IMR-90 (cell line): Measurements from ENCODE around the gene ALS2. TPM values are rescaled to one million over a fixed set of nuclear protein-coding genes. Genes with fewer than 3 reads are reported as not detected.

Experiments used
- ATAC-seq: fragments of 200-7000 bp; cut with Tn5 transposase; 2 replicates; pipeline ENCODE4 v1.9.1; 2020; ENCODE audit warnings: low read depth, mild to moderate bottlenecking, moderate library complexity
- BruUV-seq: library from RNA; stranded (reverse); fragments of 400-500 nt; replicated peaks from 2 replicates; lab custom pipeline; 2021; lab: Mats Ljungman, UMichigan
- CTCF ChIA-PET: fragments of 300-600 bp; formaldehyde crosslinking; extraction: SDS; loops from one replicate; lab custom pipeline; 2021; ENCODE audit warnings: antibody characterized with exemption; lab: Yijun Ruan, JAX
- POLR2A ChIA-PET: fragments of 300-600 bp; sonication (Branson Sonifier 250); formaldehyde crosslinking; loops from one replicate; lab custom pipeline; 2022; ENCODE audit warnings: antibody characterized with exemption; ENCODE audit not compliant: unreplicated experiment; lab: Charles Lee
- DNase-seq: peaks from one replicate; pipeline ENCODE4 v3.0.0; 2013
- H2AFZ ChIP-seq: replicated peaks from 2 replicates; pipeline ENCODE3; 2013; ENCODE audit warnings: low read length, mild to moderate bottlenecking; ENCODE audit not compliant: poor library complexity
- H2AK5ac ChIP-seq: 2 replicates; pipeline ENCODE4 v1.6.1; 2013; ENCODE audit warnings: low read depth, low read length, inconsistent platforms
- H2AK9ac ChIP-seq: replicated peaks from 2 replicates; pipeline ENCODE3; 2013; ENCODE audit warnings: mild to moderate bottlenecking, low read depth, low read length, moderate library complexity; ENCODE audit not compliant: poor library complexity
- H2BK120ac ChIP-seq: 2 replicates; pipeline ENCODE4 v1.6.1; 2013; ENCODE audit warnings: low read depth, low read length, inconsistent platforms
- H2BK15ac ChIP-seq: 3 replicates; pipeline ENCODE4 v1.6.1; 2013; ENCODE audit warnings: low read depth, low read length, inconsistent platforms
- H2BK20ac ChIP-seq: 2 replicates; pipeline ENCODE4 v1.6.1; 2013; ENCODE audit warnings: low read depth, mild to moderate bottlenecking, inconsistent platforms, low read length, moderate library complexity
- H2BK5ac ChIP-seq: 2 replicates; pipeline ENCODE4 v1.6.1; 2013; ENCODE audit warnings: mild to moderate bottlenecking, low read depth, low read length, inconsistent platforms; ENCODE audit not compliant: poor library complexity, severe bottlenecking
- H3K14ac ChIP-seq: replicated peaks from 2 replicates; pipeline ENCODE4 v1.6.1; 2013; ENCODE audit warnings: low read depth, low read length, inconsistent platforms
- H3K18ac ChIP-seq: 2 replicates; pipeline ENCODE4 v1.6.1; 2013; ENCODE audit warnings: low read depth, low read length, control low read depth
- H3K23ac ChIP-seq: 2 replicates; pipeline ENCODE4 v1.6.1; 2013; ENCODE audit warnings: low read depth, low read length, inconsistent platforms
- H3K27ac ChIP-seq: 2 replicates; pipeline ENCODE4 v1.5.1; 2013; ENCODE audit warnings: mild to moderate bottlenecking, control low read depth, low read length; ENCODE audit not compliant: insufficient read depth
- H3K27me3 ChIP-seq: 2 replicates; pipeline ENCODE4 v1.6.1; 2013; ENCODE audit warnings: low read length; ENCODE audit not compliant: control insufficient read depth, insufficient read depth
- H3K36me3 ChIP-seq: 2 replicates; pipeline ENCODE4 v1.6.1; 2013; ENCODE audit warnings: low read length, mixed read lengths; ENCODE audit not compliant: control insufficient read depth, insufficient read depth
- H3K4ac ChIP-seq: 2 replicates; pipeline ENCODE4 v1.6.1; 2013; ENCODE audit warnings: low read depth, low read length, inconsistent platforms
- H3K4me1 ChIP-seq: 2 replicates; pipeline ENCODE4 v1.6.1; 2013; ENCODE audit warnings: low read length, mixed read lengths; ENCODE audit not compliant: control insufficient read depth, insufficient read depth
- H3K4me2 ChIP-seq: 2 replicates; pipeline ENCODE4 v1.6.1; 2013; ENCODE audit warnings: low read depth, mild to moderate bottlenecking, control low read depth, low read length, moderate library complexity
- H3K4me3 ChIP-seq: 2 replicates; pipeline ENCODE4 v1.5.1; 2013; ENCODE audit warnings: low read depth, mild to moderate bottlenecking, control low read depth, low read length, moderate library complexity; ENCODE audit not compliant: insufficient read depth
- H3K56ac ChIP-seq: 2 replicates; pipeline ENCODE4 v1.6.1; 2013; ENCODE audit warnings: low read length, inconsistent platforms; ENCODE audit not compliant: insufficient read depth; ENCODE audit errors: extremely low read depth
- H3K79me1 ChIP-seq, 2 experiments: 2 replicates each; pipeline ENCODE4 v1.6.1; 2013; ENCODE audit warnings: low read length in 2 of 2, inconsistent platforms in 1 of 2, low read depth in 1 of 2
- H3K9ac ChIP-seq: 2 replicates; pipeline ENCODE4 v1.6.1; 2013; ENCODE audit warnings: low read depth, low read length, control low read depth
- H3K9me1 ChIP-seq: 2 replicates; pipeline ENCODE4 v1.6.1; 2013; ENCODE audit warnings: low read length, inconsistent platforms; ENCODE audit not compliant: insufficient read depth
- H3K9me3 ChIP-seq: 2 replicates; pipeline ENCODE4 v1.6.1; 2013; ENCODE audit warnings: low read length; ENCODE audit not compliant: control insufficient read depth, insufficient read depth
- H4K20me1 ChIP-seq: 2 replicates; pipeline ENCODE4 v1.6.1; 2013; ENCODE audit warnings: low read length, inconsistent platforms; ENCODE audit not compliant: insufficient read depth
- H4K5ac ChIP-seq: 2 replicates; pipeline ENCODE4 v1.6.1; 2013; ENCODE audit warnings: mild to moderate bottlenecking, low read depth, low read length, control low read depth
- H4K8ac ChIP-seq, 2 experiments: 2 replicates each; pipeline ENCODE4 v1.6.1; 2013; ENCODE audit warnings: low read depth in 2 of 2, low read length in 2 of 2, control low read depth in 1 of 2, inconsistent platforms in 1 of 2
- H4K91ac ChIP-seq: 2 replicates; pipeline ENCODE4 v1.6.1; 2013; ENCODE audit warnings: low read depth, low read length, inconsistent platforms; ENCODE audit not compliant: insufficient read depth
- BHLHE40 ChIP-seq: fragments of 150-350 bp; IDR thresholded peaks from 2 replicates; pipeline ENCODE4 v1.6.1; 2016; ENCODE audit warnings: mild to moderate bottlenecking, low read depth, low read length
- CEBPB ChIP-seq: IDR thresholded peaks from 2 replicates; pipeline ENCODE4 v1.6.1; 2012; ENCODE audit warnings: low read depth, low read length, improper control_type of control experiment
- FOS ChIP-seq: fragments of 150-350 bp; IDR thresholded peaks from 2 replicates; pipeline ENCODE4 v1.6.1; 2016; ENCODE audit warnings: low read depth, low read length
- MAFK ChIP-seq: IDR thresholded peaks from 2 replicates; pipeline ENCODE4 v1.6.1; 2012; ENCODE audit warnings: low read depth, low read length, improper control_type of control experiment
- MAZ ChIP-seq: IDR thresholded peaks from 2 replicates; pipeline ENCODE4 v1.6.1; 2012; ENCODE audit warnings: low read depth, mild to moderate bottlenecking, low read length, improper control_type of control experiment, moderate library complexity, borderline replicate concordance
- POLR2A ChIP-seq: IDR thresholded peaks from 2 replicates; pipeline ENCODE4 v1.6.1; 2012; ENCODE audit warnings: mild to moderate bottlenecking, low read depth, low read length
- RCOR1 ChIP-seq: IDR thresholded peaks from 2 replicates; pipeline ENCODE4 v1.6.1; 2012; ENCODE audit warnings: mild to moderate bottlenecking, low read length, improper control_type of control experiment; ENCODE audit not compliant: insufficient replicate concordance
- WGBS, 2 experiments: methylation state at CpG; one replicate each; pipeline versions ENCODE4 v1.1.5 to v1.1.7; 2013; ENCODE audit warnings: missing lambda C conversion rate in 2 of 2; ENCODE audit not compliant: insufficient read length in 1 of 2; ENCODE audit errors: extremely low coverage in 2 of 2; 5-methylcytosine and 5-hydroxymethylcytosine counted together
- dilution Hi-C: fragments of 300-500 bp; cut with HindIII; formaldehyde crosslinking; loops from one replicate; pipeline ENCODE4 v1.14.3; 2018; ENCODE audit warnings: low sequenced_read_pairs; ENCODE audit not compliant: unreplicated experiment
- in situ Hi-C: fragments of 300-500 bp; cut with MboI; formaldehyde crosslinking; loops from 3 replicates; pipeline ENCODE4 v1.14.3; 2019; ENCODE audit warnings: low sequenced_read_pairs, inconsistent platforms, mixed read lengths
- intact Hi-C: fragments of 100-400 bp; cut with micrococcal nuclease; formaldehyde crosslinking; loops from 2 replicates; pipeline ENCODE4 v1.10.0; 2022
- polyA plus RNA-seq, 3 experiments: library from polyadenylated mRNA; depleted of rRNA; stranded (reverse); fragments of >200 nt; gene quantifications; 2 replicates each; pipeline ENCODE4 v1.2.3, GENCODE V29; 2012; ENCODE audit warnings: low replicate concordance in 1 of 3
- total RNA-seq: library from RNA; depleted of rRNA; stranded (reverse); fragments of >200 nt; gene quantifications from 2 replicates; pipeline ENCODE4 v1.2.3, GENCODE V29; 2012

Gene ALS2
- total and polyA plus RNA-seq, 2 of the 4 experiments (the other 2 are of a cell fraction) = 14.4 to 42.3 TPM

DNA sequence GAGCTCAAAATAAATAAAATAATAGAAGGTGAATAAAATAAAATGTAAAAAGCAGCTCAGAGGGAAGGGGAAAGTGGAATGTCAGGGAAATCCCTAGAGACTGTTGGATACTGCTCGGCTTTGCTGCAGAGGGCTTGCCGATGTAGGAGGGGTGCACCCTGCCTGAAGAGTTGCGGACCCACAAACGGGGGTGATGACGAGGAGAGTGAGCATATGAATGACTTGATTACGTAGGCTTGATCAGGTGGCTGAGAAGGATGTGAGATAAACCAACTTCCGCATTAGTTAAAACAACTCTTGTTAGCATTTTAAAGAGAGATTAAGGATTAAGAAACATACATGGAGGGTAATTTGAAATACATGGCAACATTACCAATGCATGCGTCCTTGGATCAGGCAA is 116.4 kb downstream of the ALS2 start:
- H2BK15ac ChIP-seq = no peak overlapping the region
- no peaks in the 10 kb centered on the region for H3K4me1 ChIP-seq
- H3K4me3 ChIP-seq = no peak overlapping the region
- 70% methylated on average over 4 of the region's 8 CpGs; no CpG with 5 or more reads in 1 of the 2 experiments for WGBS, 2 experiments
- no peak overlapping the region for H3K9ac ChIP-seq
- no peak overlapping the region for H3K14ac ChIP-seq
- no peaks in the 10 kb centered on the region for H3K27me3 ChIP-seq
- H3K18ac ChIP-seq = no peak overlapping the region
- no peak overlapping the region for H2AK5ac ChIP-seq
- no TSS peak for BruUV-seq
- no peak overlapping the region for H3K23ac ChIP-seq
- no peak overlapping the region for H2BK5ac ChIP-seq
- dilution Hi-C loops (no loop called here), intact Hi-C loops (no loop called here), in situ Hi-C loops (no loop called here)
- peaks cover 5% of the 10 kb centered on the region; the same call in 1 of the 2 replicates for H3K9me1 ChIP-seq
- no peak overlapping the region for H3K27ac ChIP-seq
- no peak overlapping the region for H3K56ac ChIP-seq
- H2BK120ac ChIP-seq = no peak overlapping the region
- H4K5ac ChIP-seq = no peak overlapping the region
- no peak for DNase-seq
- no peak overlapping the region for H2AFZ ChIP-seq
- no peaks in the 10 kb centered on the region for H3K36me3 ChIP-seq
- H2BK20ac ChIP-seq = no peak overlapping the region
- no peak overlapping the region for H4K8ac ChIP-seq
- H3K4ac ChIP-seq = no peak overlapping the region
- no peak overlapping the region for H4K91ac ChIP-seq
- CTCF ChIA-PET = no interaction called here
- TF ChIP-seq RCOR1 (no peak), POLR2A (no peak), MAFK (no peak), MAZ (no peak), BHLHE40 (no peak), CEBPB (no peak), FOS (no peak)
- H4K20me1 ChIP-seq = no peaks in the 10 kb centered on the region
- H3K4me2 ChIP-seq = no peak overlapping the region
- no peak for ATAC-seq
- no peaks in the 10 kb centered on the region for H3K9me3 ChIP-seq
- H3K79me1 ChIP-seq = no peaks in the 10 kb centered on the region
- POLR2A ChIA-PET = no interaction called here
- no peak overlapping the region for H2AK9ac ChIP-seq
